ENCODE measurements around the gene SNU13. TPM values are rescaled to one million over a fixed set of nuclear protein-coding genes. Genes with fewer than 3 reads are reported as not detected.
A peak's percentile ranks its signal among the peaks of the same experiment; 100 is the strongest.

The SNU13 gene
- total RNA-seq, 1 experiment from 2014 or later = 203 TPM

GRCh38 chr22:41668971-41669911 is 19.4 kb downstream of the SNU13 start:
- no CpG with 5 or more reads among the region's 21 CpGs for WGBS (ENCODE audit: extremely low coverage, insufficient read length, low lambda C conversion rate)
- Histone ChIP-seq H2BK12ac (ENCODE audit: insufficient read length, low read depth, low read length) (no peak overlapping the region), H3K4ac (ENCODE audit: low read depth, low read length) (no peak overlapping the region), H4K5ac (ENCODE audit: insufficient read length, low read depth, low read length) (no peak overlapping the region), H4K8ac (replicated peaks; ENCODE audit: insufficient read length, low read depth, low read length) (no peak overlapping the region), H3K23ac (ENCODE audit: insufficient read length, low read depth, low read length) (no peak overlapping the region), H4K20me1 (ENCODE audit: control insufficient read depth, insufficient read depth, insufficient read length) (no peaks in the 10 kb centered on the region), H3K79me1 (ENCODE audit: insufficient read depth, low read depth, low read length, poor library complexity, severe bottlenecking) (no peaks in the 10 kb centered on the region), H3K4me2 (ENCODE audit: insufficient read depth, insufficient read length, low read length) (no peak overlapping the region), H4K91ac (ENCODE audit: insufficient read length, low read depth, low read length) (no peak overlapping the region), H2AK5ac (ENCODE audit: insufficient read length, low read length) (no peak overlapping the region), H3K9ac (ENCODE audit: extremely low read depth, insufficient read length, low read length) (no peak overlapping the region), H2BK20ac (ENCODE audit: low read depth, low read length, poor library complexity, severe bottlenecking) (no peak overlapping the region), H3K27ac (ENCODE audit: insufficient read length, low read depth, low read length) (no peak overlapping the region), H3K18ac (ENCODE audit: insufficient read length, low read depth, low read length) (no peak overlapping the region), H3K56ac (ENCODE audit: insufficient read length, low read depth, low read length) (no peak overlapping the region), H2BK5ac (ENCODE audit: insufficient read length, low read length) (no peak overlapping the region), H2AFZ (ENCODE audit: low read length) (no peak overlapping the region), H2BK120ac (ENCODE audit: low read depth, low read length, poor library complexity, severe bottlenecking) (no peak overlapping the region), H3K4me1 (ENCODE audit: insufficient read depth, low read length) (no peaks in the 10 kb centered on the region), H3T11ph (ENCODE audit: low read length) (no peak overlapping the region), H2BK15ac (ENCODE audit: low read depth, low read length) (no peak overlapping the region; the same call in 1 of the 2 replicates), H3K9me3 (ENCODE audit: control insufficient read depth, low read depth, low read length) (no peaks in the 10 kb centered on the region), H3K79me2 (ENCODE audit: insufficient read depth, low read length) (no peaks in the 10 kb centered on the region), H3K14ac (ENCODE audit: insufficient read depth, low read length) (no peak overlapping the region), H3K23me2 (ENCODE audit: insufficient read length, low read depth, low read length, poor library complexity, severe bottlenecking) (no peaks in the 10 kb centered on the region), H3K27me3 (ENCODE audit: insufficient read depth, low read length) (no peaks in the 10 kb centered on the region)
- peaks cover 10 to 11% of the 10 kb centered on the region in 2 experiments for H3K4me1 Mint-ChIP-seq
- TF ChIP-seq CTCF (conservative IDR thresholded peaks at IDR 0.05) = no peak
- H3K9me3 Mint-ChIP-seq = no peaks in the 10 kb centered on the region
- H3K27ac Mint-ChIP-seq = peak overlapping the region in 2 of 3 experiments; percentile 39 to 87; a peak in 5 of 7 replicates
- H3K36me3 Mint-ChIP-seq (ENCODE audit: insufficient read depth in 1 of 3, low read depth in 3 of 3) = peaks cover 6 to 23% (median 6%) of the 10 kb centered on the region in 3 experiments; a peak in 6 of 7 replicates
- H3K27me3 Mint-ChIP-seq (ENCODE audit: low read depth) = no peaks in the 10 kb centered on the region
- no peak overlapping the region for H3K4me3 Mint-ChIP-seq
- no peak for DNase-seq

Measured in H9 (cell line).